Retinal pigment epithelial cell (primary cell): ENCODE data around the gene FLNA.

Source experiments
- DNase-seq: peaks from one replicate; pipeline ENCODE4 v3.0.0-alpha.2; 2010; ENCODE audit warnings: low read depth
- H3K4me3 ChIP-seq: 2 replicates; pipeline ENCODE4 v1.5.1; 2011; ENCODE audit warnings: mild to moderate bottlenecking, low read length, control low read depth, moderate library complexity
- CTCF ChIP-seq: conservative IDR thresholded peaks from 2 replicates; pipeline ENCODE4 v1.5.1; 2011; ENCODE audit warnings: low read depth, low read length, control low read depth, inconsistent platforms

The FLNA gene

DNA sequence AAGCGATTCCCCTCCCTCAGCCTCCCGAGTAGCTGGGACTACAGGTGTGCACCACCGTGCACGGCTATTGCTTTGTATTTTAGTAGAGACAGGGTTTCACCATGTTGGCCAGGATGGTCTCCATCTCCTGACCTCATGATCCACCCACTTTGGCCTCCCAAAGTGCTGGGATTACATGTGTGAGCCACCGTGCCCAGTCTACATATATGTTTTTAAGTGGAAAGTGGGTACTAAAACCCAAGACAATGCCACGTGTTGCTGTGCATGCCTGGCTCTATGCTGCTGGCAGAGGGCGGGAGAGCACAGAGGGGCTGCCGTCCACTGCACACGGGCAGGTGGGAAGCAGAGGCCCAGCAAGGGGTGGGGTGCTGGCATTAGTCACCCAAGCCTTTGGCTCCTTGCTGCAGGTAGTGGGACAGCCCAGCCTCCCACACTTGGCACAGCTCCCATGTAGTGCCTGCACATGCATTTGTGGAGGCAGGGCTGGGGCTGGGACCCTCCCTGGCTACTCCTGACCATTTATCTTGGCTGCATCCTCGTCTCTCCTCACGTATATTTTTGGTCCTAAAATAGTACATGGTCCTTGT lies 8.1 kb upstream of the FLNA start:
- H3K4me3 ChIP-seq = no peak overlapping the region
- TF ChIP-seq CTCF = no peak
- no peak for DNase-seq

DNA sequence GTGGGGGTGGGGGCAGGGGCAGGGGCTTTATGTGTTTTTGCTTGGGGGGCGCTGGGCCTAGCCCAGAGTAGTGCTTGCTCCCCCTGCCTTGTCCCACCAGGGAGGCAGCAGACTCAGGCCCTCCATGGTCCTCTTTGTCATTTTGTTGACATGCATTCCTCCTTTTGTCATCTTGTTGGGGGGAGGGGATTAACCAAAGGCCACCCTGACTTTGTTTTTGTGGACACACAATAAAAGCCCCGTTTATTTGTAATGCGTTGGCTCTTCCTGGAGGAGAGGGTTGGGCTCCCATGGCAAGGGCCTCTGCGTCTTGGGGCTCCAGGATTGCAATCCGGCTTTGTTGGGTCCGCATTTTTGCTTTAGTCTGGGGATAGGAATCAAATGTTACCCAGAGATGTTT lies 6.8 kb upstream of the FLNA start:
- DNase-seq = no peak
- no peak for TF ChIP-seq CTCF

GRCh38 chrX:154380787-154381186 lies 6.4 kb upstream of the FLNA start:
- no peak for TF ChIP-seq CTCF
- peak overlapping the region; percentile 65 for H3K4me3 ChIP-seq

More for the DNA sequence above, 6.8 kb upstream of the FLNA start:
- H3K4me3 ChIP-seq = no peak overlapping the region

GRCh38 chrX:154380153-154380552 lies 5.7 kb upstream of the FLNA start:
- peak overlapping the region; percentile 65 for H3K4me3 ChIP-seq
- no peak for TF ChIP-seq CTCF
- DNase-seq = no peak

More at GRCh38 chrX:154380787-154381186, 6.4 kb upstream of the FLNA start:
- no peak for DNase-seq

- DNase-seq = no peak
- no peak for TF ChIP-seq CTCF
- H3K4me3 ChIP-seq = peak overlapping the region; percentile 65
Measured at GRCh38 chrX:154379569-154379951, 5.1 kb upstream of the FLNA start.

DNA sequence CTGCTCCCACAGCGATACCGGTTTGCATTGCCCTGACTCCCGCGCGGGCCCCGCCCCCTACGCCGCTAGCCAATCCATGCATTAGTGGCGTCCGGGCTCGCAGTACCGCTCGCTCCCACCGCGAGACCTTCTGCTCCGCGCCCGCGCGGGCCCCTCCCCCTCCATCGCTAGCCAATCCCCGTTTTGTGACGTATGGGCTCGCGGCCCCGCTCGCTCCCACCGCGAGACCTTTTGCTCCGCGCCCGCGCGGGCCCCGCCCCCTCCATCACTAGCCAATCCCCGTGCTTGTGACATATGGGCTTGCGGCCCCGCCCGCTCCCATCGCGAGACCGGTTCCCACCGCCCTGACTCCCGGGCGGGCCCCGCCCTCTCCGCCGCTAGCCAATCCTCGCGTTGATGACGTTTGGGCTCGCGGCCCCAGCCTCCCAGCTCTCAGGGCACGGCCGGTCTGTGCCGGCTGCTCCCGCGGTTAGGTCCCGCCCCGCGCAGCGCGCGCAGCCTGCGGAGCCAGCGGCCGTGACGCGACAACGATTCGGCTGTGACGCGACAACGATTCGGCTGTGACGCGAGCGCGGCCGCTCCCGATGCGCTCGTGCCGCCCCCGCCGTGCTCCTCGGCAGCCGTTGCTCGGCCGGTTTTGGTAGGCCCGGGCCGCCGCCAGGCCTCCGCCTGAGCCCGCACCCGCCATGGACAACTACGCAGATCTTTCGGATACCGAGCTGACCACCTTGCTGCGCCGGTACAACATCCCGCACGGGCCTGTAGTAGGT lies 4.5 kb upstream of the FLNA start, which contains the start of gene EMD:
TSS of gene EMD (plus strand) at position 497 of the 770 bp plus-strand sequence. CDS start at position 687, 190 bp downstream.
- H3K4me3 ChIP-seq = peak within 1 kb of the TSS; percentile 65
- peak; percentile 86 for DNase-seq
- no peak for TF ChIP-seq CTCF

GRCh38 chrX:154378059-154378798 lies 3.8 kb upstream of the FLNA start:
- DNase-seq = no peak
- TF ChIP-seq CTCF = no peak
- peak overlapping the region; percentile 24 for H3K4me3 ChIP-seq
